Activated naive CD4-positive, alpha-beta T cell treated with anti-CD3 and anti-CD28 coated beads, Interleukin-2, amount 10 ng/mL, durations not matched to agents 7 days and 5 days (primary cell): ENCODE results near the gene ATM.
"Not testable (repeated sequence)": the region's sequence is repeated elsewhere in the genome, so short reads cannot be mapped to it uniquely, and the experiment has no call there.

Experiments used
- CTCF ChIA-PET: fragments of 350-600 bp; sonication (Branson Sonifier 250); formaldehyde crosslinking; loops from one replicate; lab custom pipeline; 2021; ENCODE audit warnings: antibody characterized with exemption; lab: Charles Lee
- DNase-seq: peaks from one replicate; pipeline ENCODE4 v3.0.0-alpha.2; 2020
- H3K27ac Mint-ChIP-seq: one replicate; pipeline ENCODE4 v1.8.0; 2021; ENCODE audit warnings: mild to moderate bottlenecking, moderate library complexity, mixed read lengths
- H3K27me3 Mint-ChIP-seq: one replicate; pipeline ENCODE4 v1.8.0; 2021; ENCODE audit warnings: mild to moderate bottlenecking, mixed read lengths
- H3K36me3 Mint-ChIP-seq: one replicate; pipeline ENCODE4 v1.8.0; 2021; ENCODE audit warnings: mixed read lengths
- H3K4me1 Mint-ChIP-seq: one replicate; pipeline ENCODE4 v1.8.0; 2021; ENCODE audit warnings: mixed read lengths
- H3K4me3 Mint-ChIP-seq: one replicate; pipeline ENCODE4 v1.8.0; 2021; ENCODE audit warnings: mild to moderate bottlenecking, moderate library complexity, mixed read lengths
- H3K9me3 Mint-ChIP-seq: one replicate; pipeline ENCODE4 v1.8.0; 2021; ENCODE audit warnings: mixed read lengths

ATM gene

DNA sequence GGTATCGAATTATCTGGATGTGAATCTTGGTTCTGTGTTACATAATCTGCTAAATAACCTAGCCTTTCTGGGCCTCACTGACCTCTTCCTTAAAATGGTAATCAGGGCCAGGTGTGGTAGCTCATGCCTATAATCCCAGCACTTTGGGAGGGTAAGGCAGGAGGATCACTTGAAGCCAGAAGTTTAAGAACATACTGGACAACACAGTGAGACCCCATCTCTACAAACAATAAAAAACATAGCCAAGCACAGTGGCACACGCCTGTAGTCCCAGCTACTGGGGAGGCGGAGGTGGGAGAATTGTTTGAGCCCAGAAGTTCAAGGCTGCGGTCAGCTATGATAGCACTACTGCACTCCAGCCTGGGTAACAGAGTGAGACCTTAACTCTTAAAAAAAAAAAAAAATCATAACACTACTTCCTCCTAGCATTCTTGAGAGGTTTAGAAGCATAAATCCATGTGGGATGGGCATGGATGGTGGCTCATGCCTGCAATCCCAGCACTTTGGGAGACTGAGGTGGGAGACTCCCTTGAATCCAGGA lies 171.9 kb downstream of the ATM start:
- CTCF ChIA-PET: no interaction called here
- H3K27ac Mint-ChIP-seq: no peak overlapping the region
- H3K4me3 Mint-ChIP-seq: no peak overlapping the region

GRCh38 chr11:108396672-108397071 lies 173.8 kb downstream of the ATM start:
- H3K36me3 Mint-ChIP-seq, H3K4me3 Mint-ChIP-seq, DNase-seq, H3K4me1 Mint-ChIP-seq, H3K9me3 Mint-ChIP-seq, H3K27me3 Mint-ChIP-seq, CTCF ChIA-PET, H3K27ac Mint-ChIP-seq: not testable (repeated sequence)

More for the DNA sequence above, 171.9 kb downstream of the ATM start:
- Mint-ChIP-seq H3K4me1 (no peaks in the 10 kb centered on the region), H3K27me3 (no peaks in the 10 kb centered on the region), H3K36me3 (no peaks in the 10 kb centered on the region), H3K9me3 (no peaks in the 10 kb centered on the region)
- DNase-seq: no peak

DNA sequence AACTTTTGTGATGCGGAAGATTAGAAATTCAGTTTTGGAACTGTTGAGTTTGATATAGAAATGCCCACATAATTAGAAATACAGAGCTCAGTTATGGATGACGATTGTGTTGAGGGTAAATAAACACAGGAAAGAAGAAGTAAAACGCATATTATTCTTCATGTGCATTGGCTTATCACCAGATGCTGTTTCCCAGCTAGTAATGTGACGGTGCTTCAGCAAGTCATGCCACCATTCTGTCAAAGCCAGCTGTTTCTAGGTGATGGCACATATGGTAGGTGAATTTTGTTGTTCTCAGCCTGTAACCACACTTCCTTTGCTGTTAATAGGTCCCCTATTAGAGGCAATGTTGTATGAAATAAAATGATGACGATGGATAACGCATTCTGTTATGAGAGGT lies 175.6 kb downstream of the ATM start:
- Mint-ChIP-seq H3K4me1 (no peaks in the 10 kb centered on the region), H3K4me3 (no peak overlapping the region), H3K9me3 (no peaks in the 10 kb centered on the region), H3K27ac (no peak overlapping the region), H3K36me3 (no peaks in the 10 kb centered on the region), H3K27me3 (no peaks in the 10 kb centered on the region)
- CTCF ChIA-PET: interaction anchor here (1.0 kb wide), 1 partner anchor 10 kb away, joined by 3 read pairs; no protein-coding TSS in a partner anchor
- DNase-seq: no peak

DNA sequence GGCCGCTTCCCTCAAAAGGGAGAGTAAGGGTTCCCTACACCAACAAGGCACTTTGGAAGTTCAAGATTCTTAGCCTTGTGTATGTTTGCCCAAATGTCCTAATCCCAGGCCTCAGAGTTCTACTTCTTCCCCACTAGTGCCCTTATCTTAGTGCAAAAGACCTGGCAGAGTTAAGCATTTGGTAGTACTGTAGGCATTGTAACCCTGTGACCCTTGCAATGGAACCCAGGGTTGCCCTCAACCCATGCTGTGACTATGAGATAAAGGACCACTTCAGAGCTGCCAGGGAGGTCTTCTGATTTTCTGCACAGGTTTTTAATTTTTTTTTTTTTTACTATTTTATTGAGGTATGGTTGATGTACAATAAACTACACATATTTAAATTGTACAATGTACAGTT lies 179.4 kb downstream of the ATM start:
- Mint-ChIP-seq H3K4me3 (no peak overlapping the region), H3K9me3 (no peaks in the 10 kb centered on the region), H3K27me3 (no peaks in the 10 kb centered on the region), H3K4me1 (no peaks in the 10 kb centered on the region), H3K27ac (no peak overlapping the region), H3K36me3 (no peaks in the 10 kb centered on the region)
- CTCF ChIA-PET: no interaction called here
- no peak for DNase-seq

- H3K27ac Mint-ChIP-seq: no peak overlapping the region
- no peaks in the 10 kb centered on the region for H3K9me3 Mint-ChIP-seq
- CTCF ChIA-PET: no interaction called here
- DNase-seq: no peak
- H3K36me3 Mint-ChIP-seq: no peaks in the 10 kb centered on the region
- no peaks in the 10 kb centered on the region for H3K4me1 Mint-ChIP-seq
- no peak overlapping the region for H3K4me3 Mint-ChIP-seq
- no peaks in the 10 kb centered on the region for H3K27me3 Mint-ChIP-seq
These were observed 180.2 kb downstream of the ATM start for GRCh38 chr11:108403052-108403451.

DNA sequence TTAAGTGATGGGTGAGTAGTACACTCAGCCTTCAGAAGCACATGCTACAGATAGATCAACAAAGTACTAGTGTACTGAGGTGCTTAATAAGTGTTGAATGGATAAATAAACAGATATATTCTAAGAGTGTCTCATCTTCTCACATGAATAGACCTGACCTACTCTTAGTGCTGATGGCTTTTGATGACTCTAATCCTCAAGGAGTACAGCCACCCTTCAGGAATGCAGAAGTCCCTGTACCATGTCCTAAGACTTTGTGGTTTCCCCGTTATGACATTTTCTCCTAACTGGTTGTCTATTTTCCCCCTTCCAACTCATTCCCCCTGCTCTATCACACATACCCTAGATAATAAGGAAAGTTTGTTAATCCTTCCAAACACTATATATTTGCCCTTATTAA lies 182.8 kb downstream of the ATM start:
- DNase-seq: no peak
- Mint-ChIP-seq H3K27ac (no peak overlapping the region), H3K4me1 (peaks cover 2% of the 10 kb centered on the region), H3K27me3 (no peaks in the 10 kb centered on the region), H3K9me3 (no peaks in the 10 kb centered on the region), H3K36me3 (no peaks in the 10 kb centered on the region), H3K4me3 (no peak overlapping the region)
- CTCF ChIA-PET: no interaction called here

GRCh38 chr11:108414958-108415357 lies 192.1 kb downstream of the ATM start:
- H3K9me3 Mint-ChIP-seq: peaks cover 5% of the 10 kb centered on the region
- CTCF ChIA-PET: no interaction called here
- H3K36me3 Mint-ChIP-seq: no peaks in the 10 kb centered on the region
- H3K27ac Mint-ChIP-seq: no peak overlapping the region
- no peaks in the 10 kb centered on the region for H3K27me3 Mint-ChIP-seq
- no peak overlapping the region for H3K4me3 Mint-ChIP-seq
- H3K4me1 Mint-ChIP-seq: peaks cover 2% of the 10 kb centered on the region
- no peak for DNase-seq

- H3K36me3 Mint-ChIP-seq, H3K9me3 Mint-ChIP-seq, H3K4me3 Mint-ChIP-seq, H3K27me3 Mint-ChIP-seq, H3K27ac Mint-ChIP-seq, H3K4me1 Mint-ChIP-seq: not testable (repeated sequence)
- DNase-seq: peak; percentile 51
- CTCF ChIA-PET: interaction anchor here (0.7 kb wide), 2 partner anchors 356 to 452 kb away, joined by 3 to 4 read pairs; no protein-coding TSS in a partner anchor
These were observed 194.7 kb downstream of the ATM start for GRCh38 chr11:108417551-108417950.
